ENCODE measurements around the gene UBP1.
"Not testable (repeated sequence)": the region's sequence is repeated elsewhere in the genome, so short reads cannot be mapped to it uniquely, and the experiment has no call there.

Gene UBP1

DNA sequence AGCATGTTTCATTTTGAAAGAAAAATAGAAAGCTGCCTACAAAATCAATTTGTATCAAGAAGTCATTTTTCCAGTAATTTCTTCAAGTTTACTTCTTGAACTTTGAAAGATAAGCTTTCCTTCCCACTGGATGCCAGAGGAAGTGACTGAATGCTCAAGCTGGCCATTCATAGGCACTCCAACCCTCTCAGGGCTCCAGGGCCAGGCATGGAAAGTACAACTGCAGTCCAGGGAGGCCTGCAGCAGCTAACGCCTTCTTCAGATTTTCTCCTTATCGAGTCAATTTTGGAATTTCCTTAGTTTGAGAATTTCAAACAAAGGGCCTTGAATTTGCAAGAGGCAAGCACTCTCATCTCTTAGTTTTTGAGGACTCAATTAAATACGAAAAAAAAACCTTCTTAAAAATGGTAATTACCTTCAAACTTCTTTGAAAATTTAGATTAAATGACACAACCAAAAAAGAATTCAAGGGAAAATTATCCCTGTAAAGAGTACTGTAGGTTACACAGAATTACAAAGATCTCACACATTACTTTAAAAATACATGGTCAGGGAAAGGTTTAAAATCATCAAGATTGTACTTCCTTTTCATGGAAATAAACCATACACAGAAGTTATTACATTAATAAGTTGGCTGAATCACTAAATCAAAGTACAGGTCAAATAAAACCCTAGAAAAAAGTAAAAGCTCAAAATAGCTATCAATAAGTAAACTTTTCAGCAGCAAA, 2.5 kb downstream of the UBP1 start:
- DNase-seq = no peak

DNA sequence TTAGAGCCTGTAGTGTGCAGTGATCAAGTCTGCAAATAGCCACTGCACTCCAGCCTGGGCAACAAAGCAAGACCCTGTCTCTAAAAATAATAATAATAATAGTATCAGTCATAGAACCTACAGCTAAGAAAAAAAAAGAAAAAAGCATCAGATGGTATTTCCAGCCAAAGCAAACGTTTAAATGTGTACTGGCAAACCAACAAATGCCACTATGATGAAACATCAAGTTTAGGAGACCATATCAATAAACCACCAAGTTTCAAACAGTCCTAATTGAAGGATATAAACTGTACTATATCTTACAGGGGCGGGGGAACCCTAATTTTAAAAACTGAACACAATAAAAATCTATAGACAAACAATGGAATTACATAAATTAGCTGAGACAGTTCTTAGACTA, 6.4 kb downstream of the UBP1 start:
- no peak for DNase-seq

DNA sequence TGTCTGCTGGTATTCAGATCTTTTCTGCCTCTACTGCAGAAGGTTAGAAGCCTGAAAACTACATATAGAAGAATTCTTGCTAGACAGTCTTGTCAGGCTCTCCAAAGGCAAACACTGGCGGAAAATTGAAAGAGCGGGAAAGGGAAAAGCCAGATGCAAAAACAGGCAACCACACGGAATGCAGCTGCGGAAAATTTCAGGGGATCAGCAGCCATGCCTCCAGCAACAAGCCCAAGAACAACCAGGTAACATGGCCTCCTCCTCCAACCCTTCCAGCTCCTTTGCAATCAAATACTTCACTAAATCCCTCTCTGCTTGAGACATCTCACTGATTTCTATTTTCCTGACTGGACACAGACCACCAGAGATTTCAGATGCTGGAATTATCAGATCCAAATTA, 9.6 kb downstream of the UBP1 start:
- DNase-seq = no peak

DNA sequence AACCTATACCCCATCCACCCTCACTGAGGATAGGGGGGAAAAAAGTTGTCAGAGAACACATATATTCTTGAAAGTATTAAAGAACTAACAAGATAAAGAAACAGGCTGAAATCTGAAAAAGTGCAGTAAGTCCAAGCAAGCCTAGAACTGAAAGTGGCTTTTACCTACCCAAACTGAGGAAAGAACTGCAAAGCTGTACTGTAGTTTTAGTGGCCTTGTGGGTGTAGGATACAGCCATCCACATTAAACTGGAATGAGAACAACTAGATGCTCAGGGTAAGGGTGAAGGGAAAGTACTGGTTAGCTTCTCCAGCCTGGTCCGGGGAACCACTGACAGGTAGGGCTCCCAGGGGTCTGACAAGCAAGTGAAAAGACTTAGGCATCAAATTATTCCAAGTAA, 10.1 kb downstream of the UBP1 start:
- no peak for DNase-seq

DNA sequence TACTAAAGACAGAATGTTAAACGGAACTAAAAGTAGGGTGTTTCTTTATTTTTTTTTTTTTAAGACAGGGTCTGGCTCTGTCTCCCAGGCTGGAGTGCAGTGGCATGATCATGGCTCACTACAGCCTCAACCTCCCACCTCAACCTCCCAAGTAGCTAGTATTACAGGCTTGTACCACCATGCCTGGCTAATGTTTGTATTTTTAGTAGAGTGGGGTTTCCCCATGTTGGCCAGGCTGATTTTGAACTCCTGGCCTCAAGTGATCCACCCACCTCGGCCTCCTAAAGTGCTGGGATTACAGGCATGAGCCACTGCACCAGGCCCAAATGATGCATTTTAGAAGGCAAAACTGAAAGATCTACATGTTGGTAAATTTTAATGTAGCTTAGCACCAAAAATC, 10.9 kb downstream of the UBP1 start:
- not testable (repeated sequence) for DNase-seq

DNA sequence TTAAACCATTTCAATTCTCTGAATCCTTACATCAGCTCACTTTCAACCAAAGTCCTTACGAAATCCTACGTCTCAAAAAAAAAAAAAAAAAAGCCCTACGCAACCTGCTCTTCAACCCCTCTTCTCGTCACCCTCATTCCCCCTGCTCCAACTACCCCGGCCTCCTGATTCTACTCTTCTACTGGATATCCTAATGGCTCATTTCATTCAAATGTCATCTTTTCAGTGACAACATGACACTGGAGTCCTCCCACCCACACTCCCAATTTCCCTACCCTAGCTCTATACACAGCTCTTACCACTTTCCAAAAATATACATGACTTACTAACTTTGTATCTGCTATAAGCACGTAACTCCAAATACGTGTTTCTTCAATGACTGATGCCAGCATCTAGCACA, 11.5 kb downstream of the UBP1 start:
- no peak for DNase-seq

DNA sequence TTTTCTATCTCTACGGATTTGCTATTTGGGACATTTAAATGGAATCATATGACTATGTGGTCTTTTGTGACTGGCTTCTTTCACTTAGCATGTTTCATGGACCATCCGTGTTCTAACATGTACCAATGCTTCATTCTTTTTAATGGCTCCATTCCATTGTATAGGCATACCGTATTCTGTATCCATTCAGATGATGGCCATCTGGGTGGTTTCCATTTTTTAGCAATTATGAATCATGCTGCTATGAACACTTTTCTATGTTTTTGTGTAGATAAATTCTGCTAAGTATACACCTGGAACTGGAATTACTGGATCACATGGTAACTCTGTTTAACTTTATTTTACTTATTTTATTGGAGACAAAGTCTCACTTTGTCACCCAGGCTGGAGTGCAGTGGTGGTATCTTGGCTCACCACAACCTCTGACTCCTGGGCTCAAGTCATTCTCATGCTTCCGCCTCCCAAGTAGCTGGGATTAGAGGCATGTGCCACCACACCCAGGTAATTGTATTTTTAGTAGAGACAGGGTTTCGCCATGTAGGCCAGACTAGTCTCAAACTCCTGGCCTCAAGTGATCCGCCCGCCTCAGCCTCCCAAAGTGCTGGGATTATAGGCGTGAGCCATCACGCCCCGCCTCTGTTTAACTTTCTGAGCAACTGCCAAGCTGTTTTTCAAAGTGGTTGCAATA, 13.4 kb downstream of the UBP1 start:
- no peak for DNase-seq

DNA sequence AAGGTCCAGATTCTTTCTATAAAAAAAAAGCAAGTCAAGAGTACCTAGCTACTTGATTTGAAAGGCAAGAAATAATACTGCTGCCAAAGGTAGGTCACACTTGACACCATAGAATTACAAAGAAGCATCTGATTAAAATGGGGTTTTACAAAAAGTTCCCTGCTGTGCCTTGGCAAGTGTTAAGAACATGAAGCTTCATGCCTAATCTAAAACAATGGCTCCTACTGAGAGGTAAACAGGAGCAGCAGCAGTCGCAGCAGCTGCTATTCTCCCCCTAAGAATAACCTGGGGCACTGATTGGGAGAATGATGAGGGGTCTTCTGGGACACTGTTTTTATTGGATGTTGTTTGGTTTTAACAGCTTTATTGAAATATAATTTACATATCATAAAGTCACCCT, 14.1 kb downstream of the UBP1 start:
- DNase-seq = no peak

DNA sequence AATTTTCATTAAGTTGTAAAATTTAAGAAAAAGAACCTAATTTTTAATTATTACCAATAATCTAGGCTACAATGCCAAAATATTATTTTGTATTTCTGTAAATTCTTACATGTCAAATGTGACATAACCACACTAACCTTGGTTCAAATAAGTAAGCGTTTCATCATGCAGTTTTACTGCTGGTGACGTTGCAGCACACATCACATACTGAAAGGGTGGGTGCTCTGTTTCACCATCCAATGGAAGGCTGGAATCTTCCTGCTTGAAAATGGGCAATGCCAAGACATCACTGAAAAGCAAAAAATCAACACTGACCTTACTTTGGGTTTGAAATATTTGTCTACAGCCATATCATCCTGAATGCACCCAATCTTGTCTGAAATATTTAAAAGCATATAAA, 14.8 kb downstream of the UBP1 start:
- DNase-seq = no peak

DNA sequence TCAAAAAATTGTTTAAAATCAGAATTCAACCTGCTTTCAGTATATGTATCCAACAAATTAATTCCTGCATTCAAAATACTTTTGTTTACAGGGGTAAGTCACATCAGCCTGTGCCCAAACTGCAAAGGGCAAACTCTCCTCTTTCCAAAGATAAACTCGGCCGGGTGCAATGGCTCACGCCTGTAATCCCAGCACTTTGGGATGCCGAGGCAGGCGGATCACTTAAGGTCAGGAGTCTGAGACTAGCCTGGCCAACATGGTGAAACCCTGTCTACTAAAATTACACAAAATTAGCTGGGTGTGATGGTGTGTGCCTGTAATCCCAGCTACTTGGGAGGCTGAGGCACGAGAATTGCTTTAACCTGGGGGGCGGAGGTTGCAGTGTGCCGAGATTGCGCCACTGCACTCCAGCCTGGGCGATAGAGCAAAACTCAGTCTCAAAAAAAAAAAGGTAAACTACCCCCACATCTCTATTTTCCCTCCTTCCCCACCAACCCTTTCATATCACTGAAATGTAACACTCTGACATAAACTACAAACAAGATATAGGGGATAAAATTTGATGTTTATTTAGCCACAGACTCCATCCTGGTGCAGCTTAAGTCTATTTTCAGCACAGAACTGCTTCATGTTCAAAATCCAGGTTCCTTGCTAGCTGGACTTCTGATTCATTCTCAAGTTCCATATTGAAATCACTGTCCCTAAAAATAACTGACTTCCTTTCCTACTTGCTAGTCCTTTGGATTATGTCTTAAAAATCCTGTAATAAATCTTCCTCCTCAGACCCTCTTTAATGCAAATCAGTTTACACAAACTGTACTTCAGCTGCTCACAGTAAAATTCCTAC, 15.4 kb downstream of the UBP1 start:
- no peak for DNase-seq

DNA sequence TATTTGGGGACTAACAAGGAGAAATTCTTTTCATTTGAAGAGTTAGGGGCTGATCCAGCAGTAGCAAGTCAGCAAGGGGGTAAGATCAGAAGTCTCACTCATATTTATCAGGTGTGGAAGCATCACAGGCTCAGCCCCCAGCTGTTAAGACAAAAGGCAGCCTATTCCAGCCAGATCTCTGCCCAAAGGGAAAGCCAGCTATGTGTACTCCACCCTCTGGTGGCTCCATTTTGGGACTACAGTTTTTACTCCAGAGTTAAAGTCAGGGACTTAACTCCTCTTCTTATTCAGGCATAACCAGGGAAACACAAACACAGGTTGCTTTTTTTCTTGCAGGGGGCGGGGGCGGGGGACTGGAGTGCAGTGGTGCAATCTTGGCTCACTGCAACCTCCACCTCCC, 19.2 kb downstream of the UBP1 start:
- DNase-seq = no peak

DNA sequence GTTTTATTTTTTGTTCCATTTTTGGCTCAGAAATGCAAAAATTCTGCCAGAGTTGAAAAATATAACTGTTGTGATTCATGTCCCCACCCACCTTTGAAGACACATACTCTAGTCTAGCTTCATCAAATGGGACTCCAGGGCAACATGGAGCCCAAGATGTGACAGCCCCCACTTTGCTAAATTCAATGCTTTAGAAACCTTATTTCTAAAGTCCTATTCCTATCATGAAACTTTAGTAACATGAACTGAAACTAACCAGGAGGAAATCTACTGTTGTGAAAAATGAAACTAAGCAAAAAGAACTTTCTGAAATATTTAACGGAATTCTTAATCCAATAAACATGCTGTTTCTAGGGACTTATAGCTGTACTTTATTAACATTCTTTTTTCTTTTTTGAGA, 20.3 kb downstream of the UBP1 start:
- DNase-seq = no peak

DNA sequence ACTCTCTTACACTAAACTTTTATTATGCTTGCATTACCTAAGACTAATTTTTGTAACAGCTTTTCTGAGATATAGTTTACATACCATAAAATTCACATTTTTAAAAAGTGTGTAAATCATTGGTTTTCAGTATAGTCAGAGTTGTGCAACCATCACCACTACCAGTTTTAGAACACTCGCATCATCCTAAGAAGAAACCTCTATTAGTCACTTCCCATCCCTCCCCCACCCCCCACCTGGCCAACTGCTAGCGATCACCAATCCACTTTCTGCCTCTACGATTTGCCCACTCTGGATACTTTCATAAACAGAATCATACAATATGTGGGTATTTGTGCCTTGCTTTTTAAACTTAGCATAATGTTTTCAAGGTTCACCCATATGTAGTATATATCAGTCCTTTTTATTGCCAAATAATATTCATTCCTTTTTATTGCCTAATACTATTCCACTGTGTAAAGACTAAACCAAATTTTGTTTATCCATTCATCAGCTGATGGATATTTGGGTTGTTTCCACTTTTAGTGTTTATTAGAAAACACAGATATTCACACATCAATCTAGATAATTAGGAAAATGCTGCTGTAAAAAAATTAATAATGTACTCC, 23.0 kb downstream of the UBP1 start:
- no peak for DNase-seq

DNA sequence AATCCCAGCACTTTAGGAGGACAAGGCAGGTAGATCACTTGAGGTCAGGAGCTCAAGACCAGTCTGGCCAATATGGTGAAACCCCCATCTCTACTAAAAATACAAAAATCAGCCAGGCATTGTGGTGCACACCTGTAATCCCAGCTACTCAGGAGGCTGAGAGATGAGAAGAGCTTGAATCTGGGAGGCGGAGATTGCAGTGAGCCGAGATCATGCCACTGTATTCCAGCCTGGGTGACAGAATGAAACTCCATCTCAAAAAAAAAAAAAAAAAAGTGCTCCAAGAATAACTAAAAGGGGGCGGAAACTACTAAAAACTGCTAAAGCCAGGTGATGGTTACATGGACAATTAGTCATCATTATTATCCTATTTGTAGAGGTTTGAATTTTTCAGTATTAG, 29.4 kb downstream of the UBP1 start:
- not testable (repeated sequence) for DNase-seq

DNA sequence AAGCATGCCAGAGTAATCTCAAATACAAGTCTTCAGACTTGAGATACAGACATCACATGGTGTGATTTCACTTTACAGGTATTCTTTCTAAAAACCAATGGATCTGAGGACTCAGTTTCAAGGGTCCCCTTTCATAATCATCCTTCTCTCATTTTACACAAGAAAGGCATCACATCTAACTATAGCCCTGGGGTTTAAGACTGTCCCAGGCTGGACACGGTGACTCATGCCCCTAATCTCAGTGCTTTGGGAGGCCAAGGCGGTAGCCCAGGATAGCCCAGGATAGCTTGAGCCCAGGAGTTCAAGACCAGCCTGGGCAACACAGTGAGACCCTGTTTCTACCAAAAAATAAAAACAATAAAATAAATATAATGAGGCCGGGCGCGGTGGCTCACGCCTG, 36.4 kb downstream of the UBP1 start:
- DNase-seq = no peak

DNA sequence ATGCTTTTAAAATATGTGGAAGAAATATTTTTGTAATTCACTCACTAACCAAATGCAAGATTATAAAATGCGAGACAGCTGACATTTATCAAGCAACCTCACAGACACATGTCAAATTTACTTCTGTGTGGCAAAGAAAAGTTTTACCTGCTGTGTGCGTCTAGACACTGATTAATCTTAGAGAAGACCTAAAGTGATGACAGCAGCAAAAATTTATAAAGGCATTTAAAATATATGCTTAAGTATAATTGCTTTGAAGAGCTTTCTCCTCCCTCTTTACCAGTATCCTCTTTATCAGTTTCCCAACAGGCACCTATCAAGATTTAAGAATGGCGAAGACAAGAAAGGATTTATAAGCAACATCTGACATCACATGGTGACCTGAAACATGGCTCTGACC, 37.3 kb downstream of the UBP1 start:
- no peak for DNase-seq

DNA sequence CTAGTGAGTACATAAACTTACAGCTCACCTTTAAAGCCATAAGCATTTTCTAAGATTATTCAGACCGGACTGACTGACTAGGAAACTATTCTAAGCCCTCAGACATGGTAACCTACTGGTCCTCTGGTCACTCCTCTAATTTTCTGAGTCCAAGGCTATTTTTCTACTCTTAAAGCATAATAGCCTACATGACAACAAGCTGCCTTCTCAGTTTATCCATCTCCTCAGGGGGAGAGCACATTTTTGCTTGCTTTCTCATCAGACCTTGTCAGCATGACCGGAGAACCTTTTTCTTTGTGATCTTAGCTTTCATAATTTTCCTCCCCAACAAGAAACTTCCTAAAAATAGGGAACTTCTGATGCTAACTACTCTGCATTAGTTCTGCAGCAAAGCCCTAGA, 38.4 kb downstream of the UBP1 start:
- DNase-seq = no peak

DNA sequence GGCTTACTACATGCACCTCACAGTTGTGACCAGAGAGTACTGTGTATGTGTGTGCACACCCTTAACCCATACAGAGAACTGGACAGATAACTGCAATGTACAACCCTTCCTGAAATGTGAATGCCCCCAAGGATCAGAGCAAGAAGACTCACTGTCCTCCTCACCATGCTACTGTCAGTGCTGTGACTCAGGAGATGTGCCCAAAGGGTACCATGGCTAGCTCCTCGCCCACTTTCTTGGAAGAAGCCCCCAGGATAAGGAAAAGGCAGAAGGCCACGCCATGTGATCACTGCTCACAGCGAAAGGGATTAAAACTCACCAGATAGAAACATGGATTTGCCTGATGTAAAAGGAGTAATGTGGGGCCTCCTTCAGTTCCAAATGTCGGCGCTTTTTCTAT, 41.8 kb downstream of the UBP1 start:
- no peak for DNase-seq

DNA sequence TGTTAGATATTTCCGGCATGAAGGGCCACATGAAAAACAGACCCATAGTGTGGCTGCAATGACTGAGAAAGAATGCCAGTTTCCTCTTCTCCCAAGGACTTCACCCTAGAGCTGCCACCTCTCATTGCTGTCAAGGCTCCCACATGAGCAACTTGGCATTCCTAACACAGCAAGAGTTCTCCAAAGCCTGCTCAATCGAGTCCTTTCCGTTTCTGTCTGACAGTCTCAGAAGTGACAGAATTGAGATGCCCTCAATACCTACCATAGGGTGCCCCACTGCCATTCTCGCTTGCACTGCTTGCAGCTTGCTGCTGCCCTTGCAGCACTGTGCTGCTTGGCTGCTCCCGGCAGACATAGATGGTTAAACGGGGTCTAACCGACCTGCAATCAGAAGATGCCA, 44.3 kb downstream of the UBP1 start:
- DNase-seq = no peak

DNA sequence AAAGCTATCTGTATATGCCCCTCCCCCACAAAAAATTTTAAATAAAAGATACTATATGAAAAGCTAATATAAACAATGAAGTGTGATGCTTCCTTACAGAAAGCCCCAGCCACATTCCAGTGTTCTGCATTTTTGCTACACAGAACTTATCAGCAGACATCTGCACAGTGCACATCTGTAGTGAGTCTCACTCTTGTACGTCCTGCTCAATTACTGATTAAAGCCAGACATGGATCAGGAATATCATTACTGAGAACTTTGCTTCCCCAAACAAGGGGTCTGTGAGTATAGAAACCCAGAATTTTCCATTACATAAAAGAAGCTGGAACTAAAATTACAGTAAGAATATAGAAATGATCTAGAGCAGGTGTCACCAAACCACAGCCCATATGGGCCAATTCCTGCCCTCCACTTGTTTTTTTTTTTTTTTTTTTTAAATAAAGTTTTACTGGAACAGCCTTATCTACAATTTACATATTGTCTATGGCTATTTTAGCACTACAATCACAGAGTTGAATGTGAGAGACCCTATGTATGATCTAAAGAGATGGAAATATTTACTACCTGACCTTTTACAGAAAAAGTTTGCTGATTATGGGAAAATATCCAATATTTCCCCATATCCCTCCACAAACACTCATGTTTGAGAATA, 45.7 kb downstream of the UBP1 start:
- no peak for DNase-seq

DNA sequence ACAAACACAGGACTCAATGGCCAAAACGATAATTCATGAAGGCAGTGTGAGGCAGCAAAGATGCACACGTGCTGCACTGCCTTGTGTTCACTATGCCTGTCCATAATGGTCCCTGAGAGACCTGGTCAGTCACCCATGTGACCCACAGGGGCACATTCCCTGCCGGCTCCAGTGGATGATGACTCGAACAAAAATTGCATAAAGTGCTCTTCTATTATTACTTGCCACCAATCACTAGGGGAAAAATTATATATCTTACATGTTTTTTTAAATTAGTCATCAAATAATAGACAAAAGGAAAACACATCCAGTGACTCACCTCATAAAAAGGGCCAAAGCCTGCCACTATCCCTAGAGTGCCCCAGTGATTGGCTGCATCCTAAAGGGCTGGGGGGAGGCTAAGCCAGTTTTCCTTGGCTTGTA, 47.5 kb downstream of the UBP1 start:
- DNase-seq = no peak

DNA sequence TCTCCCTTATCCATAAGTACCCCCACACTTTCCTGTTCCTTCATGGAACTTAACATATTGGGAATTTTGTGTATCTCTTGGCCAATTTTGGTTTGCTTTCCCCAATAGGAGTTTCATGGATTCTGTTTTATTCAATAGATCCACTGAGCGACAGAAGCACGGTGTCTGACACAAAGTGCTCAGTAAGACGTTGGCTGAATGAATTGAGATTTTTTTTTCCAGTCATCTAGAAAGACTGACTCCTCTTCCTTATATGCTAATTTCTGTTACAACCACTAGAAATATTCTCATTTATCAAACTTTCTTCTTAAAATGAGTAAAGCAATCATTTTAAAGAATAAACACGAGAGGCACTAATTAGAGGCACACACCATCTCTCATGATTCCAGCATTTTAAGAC, 48.1 kb downstream of the UBP1 start:
- no peak for DNase-seq

Data from right kidney (tissue), 1 donor.